NCI-H187 (cell line): Measurements from ENCODE around the gene AQR.

Experiments
- DNase-seq, 2 experiments: peaks; one replicate each; lab custom pipeline; 2025; lab: John Stamatoyannopoulos, UW

AQR gene

DNA sequence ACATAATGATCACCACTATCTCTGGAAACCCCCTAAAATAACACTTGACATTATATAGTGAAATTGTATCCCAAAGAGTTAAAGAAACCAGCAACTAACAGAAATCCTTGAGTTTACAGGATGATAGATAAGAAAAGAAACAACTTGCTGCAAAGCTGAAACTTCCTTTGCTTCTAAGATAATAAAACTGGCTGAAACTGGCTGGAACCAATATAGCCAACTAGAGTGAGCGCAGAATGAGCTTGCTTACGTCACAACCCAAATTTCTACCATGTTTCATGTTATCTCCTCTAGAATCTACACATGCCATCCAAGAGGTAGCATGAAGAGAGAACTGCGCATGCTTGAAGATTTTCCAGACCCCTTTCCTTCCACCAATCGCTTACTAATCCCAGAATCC, 90.4 kb downstream of the AQR start:
- DNase-seq: no peak

- DNase-seq: no peak
These were observed 92.9 kb downstream of the AQR start for GRCh38 chr15:34876640-34877039.

- no peak for DNase-seq
These were observed 100.4 kb downstream of the AQR start for GRCh38 chr15:34869110-34869509.

GRCh38 chr15:34865531-34865930, 104.0 kb downstream of the AQR start:
- no peak for DNase-seq

- DNase-seq: no peak
These were observed 108.3 kb downstream of the AQR start for GRCh38 chr15:34861214-34861613.

DNA sequence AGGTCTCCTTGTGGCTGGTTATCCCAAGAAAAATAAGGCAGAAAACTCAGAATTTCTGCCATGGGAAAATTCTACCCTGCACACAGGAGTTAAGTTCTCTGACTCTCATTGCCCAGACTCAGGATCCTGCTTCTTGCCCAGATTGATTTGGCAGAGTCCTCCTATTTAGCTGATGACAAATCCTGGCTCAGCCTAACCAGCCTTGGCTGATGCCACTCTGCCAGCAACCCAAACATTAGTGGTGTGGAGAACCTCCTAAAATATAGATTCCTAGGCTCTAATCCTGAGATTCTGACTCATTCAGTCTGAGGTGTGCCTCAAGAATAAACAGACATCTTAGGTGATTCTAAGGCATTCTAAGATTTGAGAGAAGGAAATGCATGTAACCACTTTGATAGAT, 113.6 kb downstream of the AQR start:
- no peak for DNase-seq

GRCh38 chr15:34855413-34855812, 114.1 kb downstream of the AQR start:
- no peak for DNase-seq

GRCh38 chr15:34854232-34854631, 115.3 kb downstream of the AQR start:
- no peak for DNase-seq

- no peak for DNase-seq
These were observed 116.4 kb downstream of the AQR start for GRCh38 chr15:34853001-34853758.

DNA sequence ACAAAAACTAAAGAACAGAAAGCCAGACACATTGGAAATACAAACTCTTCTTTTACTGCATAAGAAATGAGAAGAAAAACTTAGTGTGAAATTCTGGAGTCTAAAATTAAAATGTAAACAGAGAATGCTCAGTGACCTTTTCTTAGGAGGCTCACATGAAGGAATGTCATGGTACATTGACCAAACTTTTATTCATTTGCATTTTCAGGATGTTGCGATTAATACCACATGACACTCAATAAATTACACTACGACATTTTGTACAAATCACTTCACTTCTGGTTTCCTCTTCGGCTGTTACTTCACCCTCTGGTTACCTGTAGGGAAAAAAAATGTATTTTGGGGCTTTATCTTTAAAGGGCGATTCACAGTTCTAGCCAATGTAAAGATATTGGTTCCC, 117.8 kb downstream of the AQR start:
- no peak for DNase-seq

DNA sequence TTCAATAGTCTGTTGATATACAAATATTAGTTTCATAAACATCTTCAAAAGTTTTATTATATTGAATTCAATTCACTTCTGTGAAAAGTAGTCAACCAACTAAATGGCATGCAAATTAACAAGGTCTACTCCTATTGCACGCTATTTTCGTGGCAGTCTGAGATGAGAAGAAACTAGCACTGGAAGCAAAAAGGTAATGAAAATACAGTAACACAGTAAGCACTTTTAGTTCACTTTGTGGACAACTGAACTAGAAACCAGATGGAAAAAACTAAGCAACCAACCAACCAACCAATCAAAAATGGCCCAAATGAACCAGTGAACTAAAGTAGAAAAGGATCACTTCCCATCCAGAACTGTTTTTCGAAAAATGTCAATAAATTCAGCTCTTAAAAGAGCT, 118.5 kb downstream of the AQR start:
- DNase-seq: no peak

DNA sequence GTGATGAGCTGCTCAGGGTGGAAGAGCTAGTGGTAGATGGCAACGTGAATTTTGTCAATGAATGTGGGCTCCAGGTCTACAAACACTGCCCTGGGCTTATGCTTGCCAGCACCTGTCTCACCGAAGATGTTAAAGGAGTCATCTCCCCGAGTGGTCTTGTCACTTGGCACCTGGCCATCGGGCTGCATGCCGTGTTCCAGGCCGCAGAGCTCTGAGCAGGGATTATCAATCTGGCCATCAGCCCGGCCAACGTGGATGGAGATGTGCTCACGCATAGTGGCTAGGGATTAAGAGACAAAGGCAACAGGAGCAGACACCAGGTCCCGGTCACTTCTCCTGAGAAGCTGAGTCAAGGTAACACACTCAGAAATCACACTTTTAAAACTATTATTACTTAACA, 119.4 kb downstream of the AQR start:
- DNase-seq: no peak

GRCh38 chr15:34849364-34849959, 120.1 kb downstream of the AQR start:
- no peak for DNase-seq

GRCh38 chr15:34847598-34847997, 121.9 kb downstream of the AQR start:
- no peak for DNase-seq

- no peak for DNase-seq
These were observed 128.2 kb downstream of the AQR start for GRCh38 chr15:34841262-34841725.

DNA sequence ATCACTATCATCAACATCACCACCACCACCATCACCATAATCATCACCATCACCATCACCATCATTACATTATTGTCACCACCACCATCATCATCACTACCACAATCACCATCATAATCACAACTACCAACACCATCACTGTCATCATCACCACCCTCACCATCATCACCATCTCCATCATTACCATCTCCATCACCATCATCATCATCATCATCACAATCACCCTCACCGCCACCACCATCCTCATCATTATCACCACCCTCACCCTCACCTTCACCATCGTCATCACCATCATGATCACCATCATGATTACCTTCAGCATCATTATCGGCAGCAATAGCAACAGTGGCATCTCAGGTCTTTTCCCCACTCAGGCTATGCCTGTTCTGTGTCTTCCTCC, 131.3 kb downstream of the AQR start:
- DNase-seq: no peak

- no peak for DNase-seq
These were observed 132.1 kb downstream of the AQR start for GRCh38 chr15:34837246-34838016.

- no peak for DNase-seq
These were observed 141.2 kb downstream of the AQR start for GRCh38 chr15:34828145-34828911.

DNA sequence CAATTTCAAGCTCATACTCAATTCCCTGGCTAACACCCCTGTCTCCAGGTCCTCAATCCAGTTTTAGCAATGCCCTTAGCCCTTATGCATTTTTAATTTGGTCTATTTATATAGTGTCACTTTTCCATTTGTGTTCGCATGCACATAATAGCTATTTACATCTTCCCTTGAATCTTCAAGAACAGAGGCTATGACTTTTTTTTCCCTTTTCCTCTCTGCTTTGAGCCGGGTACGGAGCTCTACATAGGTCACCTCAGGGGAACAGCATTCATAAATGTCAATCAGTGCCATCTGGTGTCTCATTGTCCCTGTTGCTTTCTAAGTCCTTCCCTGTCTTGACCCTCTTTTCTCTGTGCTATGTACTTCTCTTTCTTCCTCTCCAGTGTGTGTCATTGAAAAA, 147.7 kb downstream of the AQR start:
- DNase-seq: no peak

GRCh38 chr15:34820110-34820509, 149.4 kb downstream of the AQR start:
- DNase-seq: no peak

DNA sequence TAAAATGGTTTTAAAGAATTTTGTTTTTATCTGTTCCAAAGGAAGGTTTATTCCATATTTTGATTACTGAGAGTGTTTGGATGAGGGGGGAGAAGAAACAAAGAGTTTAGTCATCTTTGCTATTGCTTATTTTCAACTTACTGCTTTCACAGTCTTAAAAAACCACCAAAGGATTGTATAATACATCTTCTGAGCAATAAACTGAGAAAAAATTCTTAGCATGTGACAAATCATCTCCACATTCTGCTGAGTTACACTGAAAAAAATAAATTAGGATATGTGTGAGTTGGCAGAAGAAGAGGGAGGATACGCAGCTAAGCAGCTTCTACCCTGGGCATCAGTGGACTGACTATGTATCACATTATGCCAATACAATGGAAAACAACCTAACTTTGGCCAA, 151.0 kb downstream of the AQR start:
- no peak for DNase-seq

DNA sequence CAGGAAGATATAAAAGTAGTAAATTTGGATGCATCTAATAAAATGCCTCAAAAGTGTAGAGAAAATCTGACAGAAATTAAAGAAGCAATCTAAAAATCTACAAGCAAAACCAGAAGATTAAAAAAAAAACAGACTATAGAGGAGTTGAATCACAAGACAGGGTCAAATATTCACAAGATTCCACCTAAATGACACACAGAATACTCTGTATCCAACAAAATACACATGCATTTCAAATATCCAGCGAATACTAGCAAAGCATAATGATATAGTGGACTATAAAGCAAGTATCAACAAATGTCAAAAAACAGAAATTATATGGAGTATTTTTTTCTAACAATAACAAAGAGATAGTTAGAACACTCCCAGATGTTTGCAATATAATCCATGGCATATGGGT, 153.7 kb downstream of the AQR start:
- DNase-seq: no peak
